Vagina (tissue), 2 donors: ENCODE measurements around the gene SARS1. TPM values are rescaled to one million over a fixed set of nuclear protein-coding genes. Genes with fewer than 3 reads are reported as not detected.

Experiments
- DNase-seq, 2 donors: peaks; one replicate each; pipeline ENCODE4 v3.0.0-alpha.2; 2017; ENCODE audit errors: extremely low spot score in 2 of 2
- H3K27ac ChIP-seq: fragments of 200-600 bp; sonication (generic); one replicate; pipeline ENCODE4 v1.5.1; 2019
- H3K27me3 ChIP-seq: fragments of 200-600 bp; sonication (generic); one replicate; pipeline ENCODE4 v1.5.1; 2019
- H3K36me3 ChIP-seq, 2 donors: fragments of 200-600 bp; sonication (generic); one replicate each; pipeline ENCODE4 v1.5.1; 2017 to 2019
- H3K4me1 ChIP-seq: fragments of 200-600 bp; sonication (generic); one replicate; pipeline ENCODE4 v1.5.1; 2019
- H3K4me3 ChIP-seq, 2 donors: fragments of 200-600 bp; sonication (generic); 1 replicate in 1 of 2; 2 replicates in 1 of 2; pipeline ENCODE4 v1.5.1; 2016 to 2019
- H3K9me3 ChIP-seq: fragments of 200-600 bp; sonication (generic); one replicate; pipeline ENCODE4 v1.5.1; 2019
- CTCF ChIP-seq, 3 experiments: fragments of 450-650 bp in 2 of 3; fragments of 200-600 bp in 1 of 3; sonication (generic) in 1 of 3; IDR thresholded peaks; one replicate each; pipeline ENCODE4 v1.5.1; 2017 to 2019; ENCODE audit warnings: antibody characterized with exemption in 3 of 3, mild to moderate bottlenecking in 2 of 3, moderate library complexity in 2 of 3
- POLR2A ChIP-seq, 2 donors: fragments of 450-650 bp; IDR thresholded peaks; one replicate each; pipeline ENCODE4 v1.6.1; 2017; ENCODE audit warnings: antibody characterized with exemption in 2 of 2, mild to moderate bottlenecking in 2 of 2, moderate library complexity in 2 of 2
- POLR2AphosphoS5 ChIP-seq, 2 donors: sonication (generic); formaldehyde crosslinking; IDR thresholded peaks; one replicate each; pipeline ENCODE4 v1.9.0; 2017; ENCODE audit warnings: antibody characterized with exemption in 2 of 2, mild to moderate bottlenecking in 2 of 2, low read depth in 1 of 2; ENCODE audit not compliant: insufficient read depth in 1 of 2
- intact Hi-C: fragments of 100-400 bp; cut with DNase I; formaldehyde crosslinking; loops from one replicate; pipeline ENCODE4 v1.15.1; 2023
- total RNA-seq: library from RNA; depleted of rRNA; stranded (reverse); fragments of >200 nt; gene quantifications from one replicate; pipeline ENCODE4 v1.2.3, GENCODE V29; 2016

SARS1 gene
- total RNA-seq, 1 donor from 2014 or later, result 135 TPM

GRCh38 chr1:109279615-109280278 is 66.0 kb downstream of the SARS1 start:
- TF ChIP-seq CTCF (IDR thresholded peaks at IDR 0.05) (no peak), POLR2A (IDR thresholded peaks at IDR 0.05) (no peak), POLR2AphosphoS5 (IDR thresholded peaks at IDR 0.05; ENCODE audit: insufficient read depth in 1 of 2, low read depth in 1 of 2) (no peak)

GRCh38 chr1:109280862-109281261 is 67.1 kb downstream of the SARS1 start:
- no peak overlapping the region for H3K27ac ChIP-seq
- TF ChIP-seq POLR2AphosphoS5 (IDR thresholded peaks at IDR 0.05; ENCODE audit: insufficient read depth in 1 of 2, low read depth in 1 of 2), result no peak
- TF ChIP-seq CTCF (IDR thresholded peaks at IDR 0.05), result no peak
- TF ChIP-seq POLR2A (IDR thresholded peaks at IDR 0.05), result no peak
- intact Hi-C loops, result no loop called here
- H3K9me3 ChIP-seq, result no peaks in the 10 kb centered on the region
- no peaks in the 10 kb centered on the region for H3K27me3 ChIP-seq
- no peak for DNase-seq
- H3K36me3 ChIP-seq, result no peaks in the 10 kb centered on the region
- H3K4me3 ChIP-seq, result no peak overlapping the region
- H3K4me1 ChIP-seq, result peaks cover 20% of the 10 kb centered on the region

More at GRCh38 chr1:109279615-109280278, 66.0 kb downstream of the SARS1 start:
- no peak overlapping the region for H3K27ac ChIP-seq
- H3K9me3 ChIP-seq, result no peaks in the 10 kb centered on the region
- no peak overlapping the region for H3K4me3 ChIP-seq
- intact Hi-C loops, result loop anchor here (5.0 kb wide), 1 partner anchor 118 kb away; the partner anchor contains the start of gene SORT1
- peaks cover 26% of the 10 kb centered on the region for H3K4me1 ChIP-seq
- no peaks in the 10 kb centered on the region for H3K27me3 ChIP-seq
- no peak for DNase-seq
- no peaks in the 10 kb centered on the region for H3K36me3 ChIP-seq

GRCh38 chr1:109281680-109282496 is 68.2 kb downstream of the SARS1 start:
- intact Hi-C loops, result no loop called here
- H3K4me3 ChIP-seq, result peak overlapping the region; percentile 58 to 60
- no peak for DNase-seq

GRCh38 chr1:109282497-109282951 is 68.8 kb downstream of the SARS1 start:
- DNase-seq, result no peak
- TF ChIP-seq POLR2A (IDR thresholded peaks at IDR 0.05) (no peak), CTCF (IDR thresholded peaks at IDR 0.05) (no peak), POLR2AphosphoS5 (IDR thresholded peaks at IDR 0.05; ENCODE audit: insufficient read depth in 1 of 2, low read depth in 1 of 2) (no peak)
- Histone ChIP-seq H3K4me1 (peaks cover 20% of the 10 kb centered on the region), H3K27ac (peak overlapping the region; percentile 78), H3K9me3 (no peaks in the 10 kb centered on the region), H3K27me3 (no peaks in the 10 kb centered on the region), H3K4me3 (peak overlapping the region; percentile 58 to 60), H3K36me3 (no peaks in the 10 kb centered on the region)
- intact Hi-C loops, result no loop called here

More at GRCh38 chr1:109281680-109282496, 68.2 kb downstream of the SARS1 start:
- Histone ChIP-seq H3K27me3 (no peaks in the 10 kb centered on the region), H3K9me3 (no peaks in the 10 kb centered on the region), H3K27ac (peak overlapping the region; percentile 78), H3K4me1 (peaks cover 20% of the 10 kb centered on the region), H3K36me3 (no peaks in the 10 kb centered on the region)
- no peak for TF ChIP-seq POLR2AphosphoS5 (IDR thresholded peaks at IDR 0.05; ENCODE audit: insufficient read depth in 1 of 2, low read depth in 1 of 2)
- TF ChIP-seq CTCF (IDR thresholded peaks at IDR 0.05), result no peak
- no peak for TF ChIP-seq POLR2A (IDR thresholded peaks at IDR 0.05)
